WTC11 (cell line): ENCODE data around the gene NDE1. TPM values are rescaled to one million over a fixed set of nuclear protein-coding genes. Genes with fewer than 3 reads are reported as not detected.

Source experiments
- ATAC-seq: fragments of 200-7000 bp; cut with Tn5 transposase; 2 replicates; pipeline ENCODE4 v1.10.0; 2021; ENCODE audit warnings: mild to moderate bottlenecking, moderate library complexity
- CTCF ChIA-PET: fragments of 300-600 bp; sonication (Branson Sonifier 250); formaldehyde crosslinking; loops from one replicate; lab custom pipeline; 2021; ENCODE audit warnings: antibody characterized with exemption; lab: Charles Lee
- POLR2A ChIA-PET: fragments of 350-600 bp; sonication (Branson Sonifier 250); formaldehyde crosslinking; loops from one replicate; lab custom pipeline; 2021; ENCODE audit warnings: antibody characterized with exemption; lab: Charles Lee
- DNase-seq: peaks from one replicate; pipeline ENCODE4 v3.0.0; 2021; ENCODE audit warnings: low spot score
- H3K27ac Mint-ChIP-seq: 2 replicates; pipeline ENCODE4 v1.8.0; 2021; ENCODE audit warnings: mixed read lengths
- H3K27me3 Mint-ChIP-seq: 2 replicates; pipeline ENCODE4 v1.8.0; 2021; ENCODE audit warnings: low read depth, mild to moderate bottlenecking, moderate library complexity, mixed read lengths
- H3K36me3 Mint-ChIP-seq: 2 replicates; pipeline ENCODE4 v1.8.0; 2021; ENCODE audit warnings: mixed read lengths
- H3K4me1 Mint-ChIP-seq: 2 replicates; pipeline ENCODE4 v1.8.0; 2022; ENCODE audit warnings: mixed read lengths
- H3K4me3 Mint-ChIP-seq: 2 replicates; pipeline ENCODE4 v1.8.0; 2021; ENCODE audit warnings: mild to moderate bottlenecking, moderate library complexity, mixed read lengths
- H3K9me3 Mint-ChIP-seq: 2 replicates; pipeline ENCODE4 v1.8.0; 2021; ENCODE audit warnings: mixed read lengths
- CREB1 ChIP-seq: sonication (generic); formaldehyde crosslinking; IDR thresholded peaks from 2 replicates; pipeline ENCODE4 v1.8.0; 2023; ENCODE audit warnings: mild to moderate bottlenecking, missing genetic modification reagents
- CREM ChIP-seq: sonication (generic); formaldehyde crosslinking; IDR thresholded peaks from 2 replicates; pipeline ENCODE4 v1.8.1; 2022; ENCODE audit warnings: mild to moderate bottlenecking, missing genetic modification reagents, moderate library complexity
- E2F5 ChIP-seq: sonication (generic); formaldehyde crosslinking; IDR thresholded peaks from 2 replicates; pipeline ENCODE4 v1.8.1; 2022; ENCODE audit warnings: mild to moderate bottlenecking, moderate library complexity, missing genetic modification reagents
- GABPB1 ChIP-seq: sonication (generic); formaldehyde crosslinking; IDR thresholded peaks from 2 replicates; pipeline ENCODE4 v1.8.1; 2023; ENCODE audit warnings: mild to moderate bottlenecking, missing genetic modification reagents
- HMGA2 ChIP-seq: fragments of 250-450 bp; sonication (Bioruptor Pico); IDR thresholded peaks from 2 replicates; pipeline ENCODE4 v1.4.0; 2021; ENCODE audit warnings: mild to moderate bottlenecking, moderate library complexity
- NFATC4 ChIP-seq: fragments of 250-450 bp; sonication (Bioruptor Pico); IDR thresholded peaks from 2 replicates; pipeline ENCODE4 v1.9.0; 2021; ENCODE audit warnings: mild to moderate bottlenecking
- NR2C2 ChIP-seq: sonication (generic); formaldehyde crosslinking; IDR thresholded peaks from 2 replicates; pipeline ENCODE4 v1.8.0; 2022; ENCODE audit warnings: mild to moderate bottlenecking, missing genetic modification reagents
- RORB ChIP-seq: fragments of 250-450 bp; sonication (Bioruptor Pico); IDR thresholded peaks from 2 replicates; pipeline ENCODE4 v1.9.0; 2021; ENCODE audit warnings: mild to moderate bottlenecking
- TCF7 ChIP-seq: sonication (generic); formaldehyde crosslinking; IDR thresholded peaks from 2 replicates; pipeline ENCODE4 v1.8.0; 2022; ENCODE audit warnings: mild to moderate bottlenecking, low read depth, missing genetic modification reagents, moderate library complexity
- ZBTB21 ChIP-seq: sonication (generic); formaldehyde crosslinking; IDR thresholded peaks from 2 replicates; pipeline ENCODE4 v1.8.1; 2023; ENCODE audit warnings: mild to moderate bottlenecking, missing genetic modification reagents, borderline replicate concordance
- ZNF317 ChIP-seq: sonication (generic); formaldehyde crosslinking; IDR thresholded peaks from 2 replicates; pipeline ENCODE4 v1.8.1; 2023; ENCODE audit warnings: low read depth, mild to moderate bottlenecking, moderate library complexity, missing genetic modification reagents, borderline replicate concordance
- total RNA-seq: library from RNA; stranded (reverse); gene quantifications from 3 replicates; pipeline ENCODE4 v1.2.3, GENCODE V29; 2021
- TF ChIP-seq, protein P1 (sequence below): fragments of 250-450 bp; sonication (Bioruptor Pico); IDR thresholded peaks from 2 replicates; pipeline ENCODE4 v1.9.0; 2021; ENCODE audit warnings: mild to moderate bottlenecking
- TF ChIP-seq, protein P2 (sequence below): fragments of 250-450 bp; sonication (Bioruptor Pico); IDR thresholded peaks from 2 replicates; pipeline ENCODE4 v2.1.2; 2022; ENCODE audit warnings: mild to moderate bottlenecking, moderate library complexity

Gene NDE1
- total RNA-seq, 1 experiment from 2014 or later, result 39.4 TPM

DNA sequence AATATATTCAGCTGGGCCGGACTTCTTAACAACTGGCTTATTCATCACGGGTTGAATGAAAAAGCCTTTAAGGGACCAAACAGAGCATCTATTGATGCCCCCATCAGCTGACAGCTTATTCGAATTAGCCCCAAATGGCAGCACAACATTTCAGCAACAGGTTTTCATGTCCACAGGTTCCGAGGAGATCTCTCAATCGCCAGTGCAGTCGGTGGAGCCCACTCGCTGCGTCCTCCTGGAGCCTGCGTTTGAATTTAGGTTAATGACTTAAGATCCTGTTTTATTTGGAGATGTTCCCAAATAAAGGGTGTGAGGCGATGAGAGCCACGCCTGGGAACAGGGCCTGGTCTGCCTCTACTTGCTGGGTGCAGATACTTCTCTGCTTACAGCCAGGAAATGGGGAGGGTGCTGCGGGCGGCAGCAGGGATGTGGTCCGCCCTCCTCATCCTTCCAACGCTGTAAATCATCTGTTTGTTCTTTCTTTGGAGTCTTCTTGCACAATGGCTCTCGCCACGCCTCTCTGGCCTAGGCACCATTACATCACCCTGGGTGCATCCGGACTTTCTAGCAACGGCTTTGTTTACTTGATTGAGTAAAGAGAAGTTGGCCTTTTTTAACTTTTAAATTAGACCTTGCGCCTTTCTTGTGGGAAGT is 22.6 kb downstream of the NDE1 start:
- peaks cover 13% of the 10 kb centered on the region for H3K36me3 Mint-ChIP-seq
- DNase-seq (no peak), ATAC-seq (no peak)

DNA sequence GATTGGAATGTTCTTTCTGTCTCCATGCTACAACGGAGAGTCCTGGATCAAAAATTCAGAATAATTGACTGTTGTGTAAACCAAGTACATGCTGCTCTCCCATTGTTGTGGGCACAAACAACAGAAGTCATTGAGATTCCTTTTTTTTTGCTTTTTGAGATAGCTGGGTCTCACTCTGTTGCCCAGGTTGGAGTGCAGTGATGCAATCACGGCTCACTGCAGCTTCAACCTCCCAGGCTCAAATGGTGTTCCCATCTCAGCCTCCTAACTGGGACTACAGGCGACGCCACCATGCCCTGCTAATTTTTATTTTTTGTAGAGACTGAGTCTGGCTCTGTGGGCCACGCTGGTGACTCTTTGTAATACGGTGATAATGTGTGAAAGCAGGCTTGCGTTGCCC is 24.5 kb downstream of the NDE1 start:
- H3K4me1 Mint-ChIP-seq, result peaks cover 3% of the 10 kb centered on the region; the same call in 1 of the 2 replicates
- ChIA-PET POLR2A (no interaction called here), CTCF (interaction anchor here (0.7 to 0.8 kb wide), 2 partner anchors 114 to 166 kb away, joined by 3 read pairs; no protein-coding TSS in a partner anchor)
- no peaks in the 10 kb centered on the region for H3K27me3 Mint-ChIP-seq
- no peaks in the 10 kb centered on the region for H3K9me3 Mint-ChIP-seq
- no peak overlapping the region for H3K27ac Mint-ChIP-seq
- TF ChIP-seq GABPB1 (CRISPR knock-in tag) (peak; percentile 33; the same call in 1 of the 2 replicates), ZNF317 (no peak), NFATC4 (CRISPR knock-in tag) (no peak), TCF7 (CRISPR knock-in tag) (no peak)
- no peak for ATAC-seq
- DNase-seq, result no peak
- no peak overlapping the region for H3K4me3 Mint-ChIP-seq
- H3K36me3 Mint-ChIP-seq, result peaks cover 18% of the 10 kb centered on the region

More for the DNA sequence above, 22.6 kb downstream of the NDE1 start:
- Mint-ChIP-seq H3K9me3 (no peaks in the 10 kb centered on the region), H3K4me1 (peaks cover 3% of the 10 kb centered on the region; the same call in 1 of the 2 replicates), H3K4me3 (no peak overlapping the region), H3K27ac (no peak overlapping the region; the same call in 1 of the 2 replicates), H3K27me3 (no peaks in the 10 kb centered on the region)
- POLR2A ChIA-PET, result no interaction called here
- TF ChIP-seq ZBTB21 (CRISPR knock-in tag), result no peak
- no peak for TF ChIP-seq E2F5
- TF ChIP-seq CREB1 (CRISPR knock-in tag), result no peak
- TF ChIP-seq NR2C2, result no peak
- TF ChIP-seq, protein P1, sequence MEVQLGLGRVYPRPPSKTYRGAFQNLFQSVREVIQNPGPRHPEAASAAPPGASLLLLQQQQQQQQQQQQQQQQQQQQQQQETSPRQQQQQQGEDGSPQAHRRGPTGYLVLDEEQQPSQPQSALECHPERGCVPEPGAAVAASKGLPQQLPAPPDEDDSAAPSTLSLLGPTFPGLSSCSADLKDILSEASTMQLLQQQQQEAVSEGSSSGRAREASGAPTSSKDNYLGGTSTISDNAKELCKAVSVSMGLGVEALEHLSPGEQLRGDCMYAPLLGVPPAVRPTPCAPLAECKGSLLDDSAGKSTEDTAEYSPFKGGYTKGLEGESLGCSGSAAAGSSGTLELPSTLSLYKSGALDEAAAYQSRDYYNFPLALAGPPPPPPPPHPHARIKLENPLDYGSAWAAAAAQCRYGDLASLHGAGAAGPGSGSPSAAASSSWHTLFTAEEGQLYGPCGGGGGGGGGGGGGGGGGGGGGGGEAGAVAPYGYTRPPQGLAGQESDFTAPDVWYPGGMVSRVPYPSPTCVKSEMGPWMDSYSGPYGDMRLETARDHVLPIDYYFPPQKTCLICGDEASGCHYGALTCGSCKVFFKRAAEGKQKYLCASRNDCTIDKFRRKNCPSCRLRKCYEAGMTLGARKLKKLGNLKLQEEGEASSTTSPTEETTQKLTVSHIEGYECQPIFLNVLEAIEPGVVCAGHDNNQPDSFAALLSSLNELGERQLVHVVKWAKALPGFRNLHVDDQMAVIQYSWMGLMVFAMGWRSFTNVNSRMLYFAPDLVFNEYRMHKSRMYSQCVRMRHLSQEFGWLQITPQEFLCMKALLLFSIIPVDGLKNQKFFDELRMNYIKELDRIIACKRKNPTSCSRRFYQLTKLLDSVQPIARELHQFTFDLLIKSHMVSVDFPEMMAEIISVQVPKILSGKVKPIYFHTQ (CRISPR knock-in tag), result no peak
- peak; percentile 99 for TF ChIP-seq GABPB1 (CRISPR knock-in tag)
- TF ChIP-seq, protein P2, sequence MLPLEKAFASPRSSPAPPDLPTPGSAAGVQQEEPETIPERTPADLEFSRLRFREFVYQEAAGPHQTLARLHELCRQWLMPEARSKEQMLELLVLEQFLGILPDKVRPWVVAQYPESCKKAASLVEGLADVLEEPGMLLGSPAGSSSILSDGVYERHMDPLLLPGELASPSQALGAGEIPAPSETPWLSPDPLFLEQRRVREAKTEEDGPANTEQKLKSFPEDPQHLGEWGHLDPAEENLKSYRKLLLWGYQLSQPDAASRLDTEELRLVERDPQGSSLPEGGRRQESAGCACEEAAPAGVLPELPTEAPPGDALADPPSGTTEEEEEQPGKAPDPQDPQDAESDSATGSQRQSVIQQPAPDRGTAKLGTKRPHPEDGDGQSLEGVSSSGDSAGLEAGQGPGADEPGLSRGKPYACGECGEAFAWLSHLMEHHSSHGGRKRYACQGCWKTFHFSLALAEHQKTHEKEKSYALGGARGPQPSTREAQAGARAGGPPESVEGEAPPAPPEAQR (CRISPR knock-in tag), result no peak
- TF ChIP-seq, all 79 proteins: peak for 1
- CTCF ChIA-PET, result interaction anchor here (1.5 kb wide), 1 partner anchor 10 kb away, joined by 12 read pairs; no protein-coding TSS in a partner anchor

- ATAC-seq (no peak), DNase-seq (no peak)
- ChIA-PET CTCF (no interaction called here), POLR2A (no interaction called here)
- H3K36me3 Mint-ChIP-seq, result peaks cover 20% of the 10 kb centered on the region
- H3K27me3 Mint-ChIP-seq, result no peaks in the 10 kb centered on the region
- peaks cover 3% of the 10 kb centered on the region; the same call in 1 of the 2 replicates for H3K4me1 Mint-ChIP-seq
- H3K27ac Mint-ChIP-seq, result peak overlapping the region; percentile 85
- TF ChIP-seq NFATC4 (CRISPR knock-in tag) (no peak), HMGA2 (no peak), CREM (CRISPR knock-in tag) (no peak), ZBTB21 (CRISPR knock-in tag) (no peak), RORB (CRISPR knock-in tag) (no peak)
- TF ChIP-seq, protein P2 (CRISPR knock-in tag), result no peak
- no peaks in the 10 kb centered on the region for H3K9me3 Mint-ChIP-seq
- H3K4me3 Mint-ChIP-seq, result no peak overlapping the region
Measured at GRCh38 chr16:15676506-15676905, 26.5 kb downstream of the NDE1 start.
